ENCODE measurements around the gene AP1G2.

Gene AP1G2

GRCh38 chr14:23524954-23525353 lies 42.6 kb downstream of the AP1G2 start:
- Histone ChIP-seq H3K36me3 (ENCODE audit: insufficient read depth, low read length) (no peaks in the 10 kb centered on the region), H3K27ac (no peak overlapping the region), H3K9me3 (ENCODE audit: low read depth, low read length) (no peaks in the 10 kb centered on the region), H3K9ac (ENCODE audit: insufficient read length) (no peak overlapping the region), H3K4me3 (no peak overlapping the region)
- no peak for DNase-seq (ENCODE audit: low read depth, low spot score)
- TF ChIP-seq EZH2 (IDR thresholded peaks at IDR 0.05): no peak
- no peak for TF ChIP-seq FOXP2 (optimal IDR thresholded peaks at IDR 0.05; ENCODE audit: control extremely low read depth, extremely low read length, insufficient read depth)
- TF ChIP-seq POLR2AphosphoS5 (IDR thresholded peaks at IDR 0.05; ENCODE audit: borderline replicate concordance, low read depth, low read length): no peak

GRCh38 chr14:23523229-23524016 lies 44.2 kb downstream of the AP1G2 start:
- no peak for DNase-seq (ENCODE audit: low read depth, low spot score)
- no peak overlapping the region for H3K27ac ChIP-seq
- TF ChIP-seq POLR2AphosphoS5 (IDR thresholded peaks at IDR 0.05; ENCODE audit: borderline replicate concordance, low read depth, low read length) (no peak), FOXP2 (optimal IDR thresholded peaks at IDR 0.05; ENCODE audit: control extremely low read depth, extremely low read length, insufficient read depth) (no peak), EZH2 (IDR thresholded peaks at IDR 0.05) (no peak)
- H3K36me3 ChIP-seq (ENCODE audit: insufficient read depth, low read length): no peaks in the 10 kb centered on the region
- H3K9ac ChIP-seq (ENCODE audit: insufficient read length): no peak overlapping the region
- no peaks in the 10 kb centered on the region for H3K9me3 ChIP-seq (ENCODE audit: low read depth, low read length)
- H3K4me3 ChIP-seq: no peak overlapping the region

DNA sequence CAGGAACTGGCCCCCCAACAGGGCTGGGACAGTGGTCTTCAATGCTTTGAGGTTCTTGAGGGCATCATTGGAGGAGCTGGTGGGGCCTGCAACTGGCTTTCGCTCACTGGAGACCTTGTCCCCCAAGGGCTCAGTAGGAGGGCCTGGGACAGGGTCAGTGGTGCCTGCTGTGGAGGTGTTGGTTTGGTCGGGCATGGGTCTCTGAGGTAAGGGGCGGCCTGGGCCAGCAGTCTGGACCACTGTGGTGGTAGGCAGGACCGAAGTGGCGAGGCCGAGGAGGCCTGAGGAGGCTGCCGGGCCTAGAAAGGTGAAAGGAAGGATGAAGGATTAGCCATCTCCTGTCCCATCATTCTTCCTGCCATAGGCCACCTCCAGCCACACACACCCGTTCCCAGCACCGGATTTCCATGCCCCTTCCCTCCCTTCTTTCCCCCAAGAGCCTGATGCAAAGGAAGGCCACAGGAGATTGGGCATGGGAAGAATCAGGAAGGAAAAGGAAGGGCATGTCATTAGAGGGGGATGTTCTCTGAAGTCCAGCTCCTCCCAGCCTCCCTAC lies 44.9 kb downstream of the AP1G2 start:
- Histone ChIP-seq H3K4me3 (no peak overlapping the region), H3K36me3 (ENCODE audit: insufficient read depth, low read length) (no peaks in the 10 kb centered on the region), H3K9ac (ENCODE audit: insufficient read length) (no peak overlapping the region), H3K27ac (no peak overlapping the region), H3K9me3 (ENCODE audit: low read depth, low read length) (no peaks in the 10 kb centered on the region)
- no peak for DNase-seq (ENCODE audit: low read depth, low spot score)
- no peak for TF ChIP-seq EZH2 (IDR thresholded peaks at IDR 0.05)
- TF ChIP-seq FOXP2 (optimal IDR thresholded peaks at IDR 0.05; ENCODE audit: control extremely low read depth, extremely low read length, insufficient read depth): no peak
- TF ChIP-seq POLR2AphosphoS5 (IDR thresholded peaks at IDR 0.05; ENCODE audit: borderline replicate concordance, low read depth, low read length): no peak

DNA sequence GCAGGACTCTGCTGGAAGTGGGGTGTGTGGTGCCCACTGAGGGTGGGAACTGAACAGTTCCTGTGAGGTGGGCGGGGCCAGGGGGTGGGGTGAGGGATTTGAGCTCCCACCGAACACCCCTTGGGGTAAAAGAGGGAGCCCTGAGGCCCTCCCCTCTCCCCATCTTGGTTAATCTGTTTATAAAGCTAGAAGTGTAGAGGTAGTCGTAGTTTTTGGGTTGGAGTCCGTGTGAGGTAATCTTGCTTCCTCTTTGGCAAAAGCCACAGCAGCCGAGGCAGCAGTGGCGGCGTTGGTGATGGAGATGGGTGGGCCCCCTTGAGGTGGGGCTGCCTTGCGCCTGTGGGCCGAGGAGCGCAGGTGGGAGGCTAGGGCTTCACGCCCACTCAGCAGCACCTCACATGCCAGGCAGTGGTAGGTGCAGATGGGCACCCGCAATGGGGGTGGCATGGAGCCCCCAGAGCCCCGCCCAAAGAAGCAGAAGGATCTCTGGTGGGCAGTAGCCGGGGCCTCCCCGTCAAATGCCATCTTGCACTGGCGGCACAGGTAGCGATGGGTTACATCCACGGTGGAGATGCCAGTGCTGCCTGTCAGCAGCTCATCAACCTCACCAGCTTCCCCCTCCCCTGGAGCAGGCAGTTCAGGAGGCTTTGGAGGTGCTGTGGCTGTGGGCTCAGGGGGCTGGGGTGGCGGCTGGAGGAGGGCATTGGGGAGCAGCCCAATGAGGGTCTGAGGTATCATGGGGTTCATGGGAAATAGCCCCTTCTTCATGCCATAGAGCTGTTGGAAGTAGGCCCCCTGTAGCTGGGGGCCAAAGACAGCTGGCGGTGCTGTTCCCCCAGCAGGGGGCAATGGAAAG lies 45.6 kb downstream of the AP1G2 start:
- no peak for DNase-seq (ENCODE audit: low read depth, low spot score)
- TF ChIP-seq EZH2 (IDR thresholded peaks at IDR 0.05) (no peak), POLR2AphosphoS5 (IDR thresholded peaks at IDR 0.05; ENCODE audit: borderline replicate concordance, low read depth, low read length) (no peak), FOXP2 (optimal IDR thresholded peaks at IDR 0.05; ENCODE audit: control extremely low read depth, extremely low read length, insufficient read depth) (no peak)
- H3K9me3 ChIP-seq (ENCODE audit: low read depth, low read length): no peaks in the 10 kb centered on the region
- no peaks in the 10 kb centered on the region for H3K36me3 ChIP-seq (ENCODE audit: insufficient read depth, low read length)
- no peak overlapping the region for H3K4me3 ChIP-seq
- no peak overlapping the region for H3K27ac ChIP-seq
- H3K9ac ChIP-seq (ENCODE audit: insufficient read length): no peak overlapping the region

GRCh38 chr14:23520899-23521533 lies 46.6 kb downstream of the AP1G2 start:
- no peak for TF ChIP-seq FOXP2 (optimal IDR thresholded peaks at IDR 0.05; ENCODE audit: control extremely low read depth, extremely low read length, insufficient read depth)
- no peak for TF ChIP-seq POLR2AphosphoS5 (IDR thresholded peaks at IDR 0.05; ENCODE audit: borderline replicate concordance, low read depth, low read length)
- no peak for TF ChIP-seq EZH2 (IDR thresholded peaks at IDR 0.05)
- no peak overlapping the region for H3K27ac ChIP-seq
- no peak overlapping the region for H3K9ac ChIP-seq (ENCODE audit: insufficient read length)
- H3K4me3 ChIP-seq: no peak overlapping the region
- H3K9me3 ChIP-seq (ENCODE audit: low read depth, low read length): no peaks in the 10 kb centered on the region
- no peak for DNase-seq (ENCODE audit: low read depth, low spot score)
- H3K36me3 ChIP-seq (ENCODE audit: insufficient read depth, low read length): no peaks in the 10 kb centered on the region

- H3K36me3 ChIP-seq (ENCODE audit: insufficient read depth, low read length): no peaks in the 10 kb centered on the region
- no peak overlapping the region for H3K27ac ChIP-seq
- no peak for DNase-seq (ENCODE audit: low read depth, low spot score)
- H3K9ac ChIP-seq (ENCODE audit: insufficient read length): no peak overlapping the region
- H3K4me3 ChIP-seq: no peak overlapping the region
- TF ChIP-seq FOXP2 (optimal IDR thresholded peaks at IDR 0.05; ENCODE audit: control extremely low read depth, extremely low read length, insufficient read depth) (no peak), POLR2AphosphoS5 (IDR thresholded peaks at IDR 0.05; ENCODE audit: borderline replicate concordance, low read depth, low read length) (no peak), EZH2 (IDR thresholded peaks at IDR 0.05) (no peak)
- no peaks in the 10 kb centered on the region for H3K9me3 ChIP-seq (ENCODE audit: low read depth, low read length)
Observed at GRCh38 chr14:23518709-23519108, 48.9 kb downstream of the AP1G2 start.

DNA sequence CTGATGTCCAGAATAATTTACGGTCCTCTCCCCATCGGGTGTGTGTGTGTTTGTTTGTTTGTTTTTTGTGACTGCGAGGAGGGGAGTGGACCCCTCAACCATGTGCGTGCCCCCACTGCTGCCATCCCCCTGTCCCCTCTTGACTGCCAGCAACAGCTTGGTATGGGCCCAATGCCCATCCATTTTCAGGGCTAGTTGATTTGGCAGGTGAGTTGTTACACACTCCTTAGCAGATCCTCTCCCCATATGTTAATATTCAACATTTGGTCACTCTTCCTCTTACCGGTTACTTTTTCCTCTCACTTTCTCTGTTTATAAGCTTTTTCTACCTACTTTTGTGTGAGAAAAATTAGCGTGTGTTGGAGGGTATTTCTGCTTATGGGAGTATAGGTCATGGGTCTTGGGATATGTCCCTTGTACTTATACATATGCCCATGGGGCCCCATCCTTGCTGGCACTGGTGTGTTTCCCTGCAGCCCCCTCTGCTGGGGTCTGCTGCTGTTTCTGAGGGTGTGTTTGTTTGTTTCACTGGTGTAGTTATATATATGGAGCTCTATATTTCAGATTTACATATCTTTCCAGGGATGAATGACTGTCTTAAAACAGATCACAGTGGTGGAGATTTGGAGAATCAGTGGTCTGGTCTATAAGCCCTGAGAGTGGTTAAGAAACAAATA lies 49.8 kb downstream of the AP1G2 start:
- no peak overlapping the region for H3K9ac ChIP-seq (ENCODE audit: insufficient read length)
- H3K36me3 ChIP-seq (ENCODE audit: insufficient read depth, low read length): no peaks in the 10 kb centered on the region
- DNase-seq (ENCODE audit: low read depth, low spot score): no peak
- H3K4me3 ChIP-seq: no peak overlapping the region
- no peak for TF ChIP-seq EZH2 (IDR thresholded peaks at IDR 0.05)
- no peak for TF ChIP-seq POLR2AphosphoS5 (IDR thresholded peaks at IDR 0.05; ENCODE audit: borderline replicate concordance, low read depth, low read length)
- TF ChIP-seq FOXP2 (optimal IDR thresholded peaks at IDR 0.05; ENCODE audit: control extremely low read depth, extremely low read length, insufficient read depth): no peak
- no peaks in the 10 kb centered on the region for H3K9me3 ChIP-seq (ENCODE audit: low read depth, low read length)
- H3K27ac ChIP-seq: no peak overlapping the region
